GM18517 (cell line): ENCODE measurements around the gene CCNG2.

Experiments used
- ATAC-seq: cut with Tn5 transposase; IDR thresholded peaks from one replicate; pipeline ENCODE4 v1.9.1; 2021; ENCODE audit warnings: mild to moderate bottlenecking, moderate library complexity; ENCODE audit not compliant: unreplicated experiment

CCNG2 gene

GRCh38 chr4:77201343-77201742, 44.3 kb downstream of the CCNG2 start:
- no peak for ATAC-seq

- no peak for ATAC-seq
Observed at GRCh38 chr4:77201857-77202256, 44.9 kb downstream of the CCNG2 start.

- no peak for ATAC-seq
Observed at GRCh38 chr4:77202491-77202890, 45.5 kb downstream of the CCNG2 start.

- ATAC-seq, result peak; percentile 76
Observed at GRCh38 chr4:77203380-77204197, 46.6 kb downstream of the CCNG2 start.

- ATAC-seq, result no peak
Observed at GRCh38 chr4:77204621-77205020, 47.6 kb downstream of the CCNG2 start.

- no peak for ATAC-seq
Observed at GRCh38 chr4:77209012-77209411, 52.0 kb downstream of the CCNG2 start.

- no peak for ATAC-seq
Observed at GRCh38 chr4:77209936-77210335, 52.9 kb downstream of the CCNG2 start.

GRCh38 chr4:77215107-77215506, 58.1 kb downstream of the CCNG2 start:
- no peak for ATAC-seq

- ATAC-seq, result no peak
Observed at GRCh38 chr4:77217526-77217925, 60.5 kb downstream of the CCNG2 start.

GRCh38 chr4:77219266-77219665, 62.3 kb downstream of the CCNG2 start:
- no peak for ATAC-seq
